Measurements from ENCODE around the gene SEL1L3.

The SEL1L3 gene

GRCh38 chr4:25810461-25811373, 52.1 kb downstream of the SEL1L3 start:
- H3K4me2 ChIP-seq (ENCODE audit: low read length) = no peak overlapping the region
- H3K36me3 ChIP-seq (replicated peaks; ENCODE audit: low read depth, low read length) = peaks cover 43% of the 10 kb centered on the region

GRCh38 chr4:25809996-25810395, 52.8 kb downstream of the SEL1L3 start:
- Histone ChIP-seq H3K36me3 (replicated peaks; ENCODE audit: low read depth, low read length) (peaks cover 43% of the 10 kb centered on the region), H3K4me1 (ENCODE audit: low read length) (no peaks in the 10 kb centered on the region)

More at GRCh38 chr4:25810461-25811373, 52.1 kb downstream of the SEL1L3 start:
- Histone ChIP-seq H2AFZ (ENCODE audit: low read depth, low read length) (no peak overlapping the region), H3K27ac (ENCODE audit: low read length) (no peak overlapping the region), H3K4me1 (ENCODE audit: low read length) (no peaks in the 10 kb centered on the region), H3K27me3 (ENCODE audit: low read depth, low read length) (no peaks in the 10 kb centered on the region), H3K79me2 (ENCODE audit: low read length) (no peaks in the 10 kb centered on the region), H3K4me3 (ENCODE audit: low read length) (no peak overlapping the region), H3K9me3 (ENCODE audit: insufficient read depth, low read length) (no peaks in the 10 kb centered on the region), H3K9ac (ENCODE audit: low read length) (no peak overlapping the region), H4K20me1 (ENCODE audit: insufficient read depth, low read length) (peaks cover 11% of the 10 kb centered on the region)
- TF ChIP-seq EZH2phosphoT487 (IDR thresholded peaks at IDR 0.05; ENCODE audit: low read depth) (no peak), CTCF (IDR thresholded peaks at IDR 0.05; ENCODE audit: low read depth, low read length) (no peak)

GRCh38 chr4:25807102-25807728, 55.6 kb downstream of the SEL1L3 start:
- Histone ChIP-seq H3K4me1 (ENCODE audit: low read length) (no peaks in the 10 kb centered on the region), H3K4me3 (ENCODE audit: low read length) (no peak overlapping the region), H3K27ac (ENCODE audit: low read length) (no peak overlapping the region), H3K36me3 (replicated peaks; ENCODE audit: low read depth, low read length) (peaks cover 49% of the 10 kb centered on the region), H4K20me1 (ENCODE audit: insufficient read depth, low read length) (peaks cover 12% of the 10 kb centered on the region; the same call in 1 of the 2 replicates), H2AFZ (ENCODE audit: low read depth, low read length) (no peak overlapping the region), H3K9me3 (ENCODE audit: insufficient read depth, low read length) (no peaks in the 10 kb centered on the region), H3K4me2 (ENCODE audit: low read length) (no peak overlapping the region), H3K79me2 (ENCODE audit: low read length) (no peaks in the 10 kb centered on the region), H3K9ac (ENCODE audit: low read length) (no peak overlapping the region), H3K27me3 (ENCODE audit: low read depth, low read length) (no peaks in the 10 kb centered on the region)
- TF ChIP-seq EZH2phosphoT487 (IDR thresholded peaks at IDR 0.05; ENCODE audit: low read depth) (no peak), CTCF (IDR thresholded peaks at IDR 0.05; ENCODE audit: low read depth, low read length) (no peak)

More at GRCh38 chr4:25809996-25810395, 52.8 kb downstream of the SEL1L3 start:
- Histone ChIP-seq H2AFZ (ENCODE audit: low read depth, low read length) (no peak overlapping the region), H3K27ac (ENCODE audit: low read length) (no peak overlapping the region), H3K4me2 (ENCODE audit: low read length) (no peak overlapping the region), H4K20me1 (ENCODE audit: insufficient read depth, low read length) (peaks cover 15% of the 10 kb centered on the region; the same call in 1 of the 2 replicates), H3K79me2 (ENCODE audit: low read length) (no peaks in the 10 kb centered on the region), H3K27me3 (ENCODE audit: low read depth, low read length) (no peaks in the 10 kb centered on the region), H3K4me3 (ENCODE audit: low read length) (no peak overlapping the region), H3K9ac (ENCODE audit: low read length) (no peak overlapping the region), H3K9me3 (ENCODE audit: insufficient read depth, low read length) (no peaks in the 10 kb centered on the region)
- TF ChIP-seq EZH2phosphoT487 (IDR thresholded peaks at IDR 0.05; ENCODE audit: low read depth) (no peak), CTCF (IDR thresholded peaks at IDR 0.05; ENCODE audit: low read depth, low read length) (no peak)

GRCh38 chr4:25805255-25805860, 57.4 kb downstream of the SEL1L3 start:
- no peak overlapping the region for H3K4me2 ChIP-seq (ENCODE audit: low read length)
- H3K27me3 ChIP-seq (ENCODE audit: low read depth, low read length) = no peaks in the 10 kb centered on the region
- H3K36me3 ChIP-seq (replicated peaks; ENCODE audit: low read depth, low read length) = peaks cover 47% of the 10 kb centered on the region
- no peak overlapping the region for H3K9ac ChIP-seq (ENCODE audit: low read length)
- H3K4me1 ChIP-seq (ENCODE audit: low read length) = no peaks in the 10 kb centered on the region
- no peaks in the 10 kb centered on the region for H3K79me2 ChIP-seq (ENCODE audit: low read length)
- no peak overlapping the region for H3K27ac ChIP-seq (ENCODE audit: low read length)
- no peak overlapping the region for H3K4me3 ChIP-seq (ENCODE audit: low read length)
- H4K20me1 ChIP-seq (ENCODE audit: insufficient read depth, low read length) = peaks cover 16% of the 10 kb centered on the region; the same call in 1 of the 2 replicates
- no peak overlapping the region for H2AFZ ChIP-seq (ENCODE audit: low read depth, low read length)
- H3K9me3 ChIP-seq (ENCODE audit: insufficient read depth, low read length) = no peaks in the 10 kb centered on the region
- no peak for TF ChIP-seq CTCF (IDR thresholded peaks at IDR 0.05; ENCODE audit: low read depth, low read length)
- no peak for TF ChIP-seq EZH2phosphoT487 (IDR thresholded peaks at IDR 0.05; ENCODE audit: low read depth)
